HG02840 (cell line): Measurements from ENCODE around the gene IFIH1.

ENCODE experiments used
- ATAC-seq: cut with Tn5 transposase; IDR thresholded peaks from one replicate; pipeline ENCODE4 v1.9.1; 2021; ENCODE audit warnings: mild to moderate bottlenecking, moderate library complexity, moderate number of reproducible peaks; ENCODE audit not compliant: unreplicated experiment, low FRiP score

Gene IFIH1

DNA sequence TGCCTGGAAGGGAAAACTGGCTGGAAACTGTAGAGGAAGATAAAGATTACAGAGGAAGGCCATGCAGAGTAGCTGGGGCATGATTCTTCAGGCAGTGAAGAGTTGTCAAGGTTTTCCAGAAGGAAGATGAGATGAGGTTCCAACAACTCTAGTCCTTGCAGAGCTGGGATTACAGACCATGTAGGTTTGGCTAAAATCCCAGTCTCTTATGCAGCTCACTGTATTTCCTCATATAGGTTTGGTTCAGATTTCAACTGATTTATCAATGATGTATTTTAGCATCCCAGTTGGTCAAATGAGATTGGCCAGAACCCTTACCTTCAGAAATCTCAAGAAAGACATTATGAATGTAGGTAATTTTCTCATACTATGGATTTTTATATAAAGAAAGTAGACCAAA, 91.6 kb downstream of the IFIH1 start:
- ATAC-seq = no peak

DNA sequence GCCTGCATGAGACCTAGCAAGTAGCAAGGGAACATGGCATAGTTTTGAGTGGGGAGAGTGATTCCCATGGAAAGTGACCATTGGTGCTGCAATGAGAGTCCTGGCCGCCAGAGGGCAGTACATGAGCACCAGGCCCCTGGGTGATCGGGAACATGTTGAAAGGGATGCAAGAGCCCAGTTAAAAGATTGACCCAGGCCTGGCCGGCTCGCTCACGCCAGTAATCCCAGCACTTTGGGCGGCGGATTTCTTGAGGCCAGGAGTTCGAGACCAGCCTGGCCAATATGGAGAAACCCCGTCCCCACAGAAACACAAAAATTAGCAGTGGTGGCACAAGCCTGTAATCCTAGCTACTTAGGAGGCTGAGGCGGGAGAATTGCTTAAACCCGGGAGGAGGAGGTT, 97.4 kb downstream of the IFIH1 start:
- ATAC-seq = peak; percentile 89

DNA sequence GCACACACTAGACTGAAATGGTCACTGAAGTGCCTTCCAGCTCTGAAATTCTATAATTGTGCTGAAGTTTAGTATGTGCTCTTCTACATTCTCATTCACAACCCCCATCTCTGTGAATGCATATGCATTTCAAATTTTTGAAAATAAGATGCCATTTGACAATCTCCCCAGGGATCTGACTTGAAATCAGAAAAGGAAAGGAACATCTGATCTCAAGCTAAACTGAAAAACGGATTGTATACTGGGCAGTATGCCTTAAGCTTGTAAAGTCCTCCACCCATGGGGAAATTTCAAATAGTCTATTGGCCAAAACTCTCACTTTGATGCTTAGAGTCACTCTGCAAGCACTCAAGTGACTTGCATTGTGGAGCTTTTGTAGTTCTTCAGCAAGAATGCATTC, 98.1 kb downstream of the IFIH1 start:
- ATAC-seq = no peak

DNA sequence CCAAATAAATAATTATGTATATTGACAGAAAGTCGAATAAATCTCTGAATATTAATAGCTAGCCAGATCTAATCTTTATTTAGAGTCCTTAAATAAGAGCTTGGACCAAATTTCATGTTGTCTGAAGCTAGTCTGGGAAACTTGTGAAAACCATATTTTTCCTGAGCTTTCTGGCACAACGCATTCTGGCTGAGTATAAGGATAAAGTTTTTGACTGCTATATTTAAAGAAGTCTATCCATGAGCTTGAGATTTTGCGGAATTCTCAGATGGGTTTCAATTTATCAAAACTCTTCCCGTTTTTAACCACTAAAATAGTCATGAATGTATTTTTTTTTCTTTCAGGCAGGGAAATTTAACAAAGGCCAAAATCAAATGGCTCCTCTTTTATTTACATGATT, 99.1 kb downstream of the IFIH1 start:
- no peak for ATAC-seq

DNA sequence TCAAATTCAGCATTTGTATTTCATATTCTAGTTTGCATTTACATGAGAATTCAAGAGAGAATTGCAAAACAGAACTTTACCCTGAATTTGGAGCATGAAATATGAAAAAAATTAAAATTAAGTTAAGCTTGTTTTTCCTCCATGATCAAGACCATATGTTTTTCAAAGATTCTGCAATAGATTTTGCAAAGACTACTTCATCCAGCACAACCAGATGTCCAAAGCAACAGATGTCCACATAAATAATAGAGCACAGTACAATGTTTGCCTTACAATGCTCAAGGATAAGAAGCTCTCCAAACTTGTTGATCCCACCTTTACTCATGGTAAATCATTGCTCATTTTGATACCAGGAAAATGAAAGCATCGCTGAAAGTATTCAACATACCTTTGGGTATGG, 100.9 kb downstream of the IFIH1 start:
- ATAC-seq = no peak
